Parathyroid adenoma (tissue), 2 donors: Measurements from ENCODE around the gene IL1RAPL1.

ENCODE experiments used
- H2AFZ ChIP-seq: fragments of 300-600 bp; sonication (generic); one replicate; pipeline ENCODE4 v1.7.0; 2017; ENCODE audit warnings: antibody characterized with exemption, mild to moderate bottlenecking
- H3K27ac ChIP-seq: fragments of 300-600 bp; sonication (generic); one replicate; pipeline ENCODE4 v1.7.0; 2017
- H3K27me3 ChIP-seq: fragments of 300-600 bp; sonication (generic); one replicate; pipeline ENCODE4 v1.7.0; 2017; ENCODE audit warnings: low read length; ENCODE audit not compliant: control insufficient read depth, insufficient read depth
- H3K36me3 ChIP-seq: fragments of 300-600 bp; sonication (generic); one replicate; pipeline ENCODE4 v1.7.0; 2017; ENCODE audit warnings: low read length; ENCODE audit not compliant: control insufficient read depth, insufficient read depth
- H3K4me1 ChIP-seq: fragments of 300-600 bp; sonication (generic); one replicate; pipeline ENCODE4 v1.7.0; 2017; ENCODE audit warnings: control low read depth
- H3K4me2 ChIP-seq: fragments of 300-600 bp; sonication (generic); one replicate; pipeline ENCODE4 v1.7.0; 2017; ENCODE audit warnings: low read length
- H3K4me3 ChIP-seq: fragments of 300-600 bp; sonication (generic); one replicate; pipeline ENCODE4 v1.7.0; 2017; ENCODE audit warnings: low read depth, low read length
- H3K79me2 ChIP-seq: fragments of 300-600 bp; sonication (generic); one replicate; pipeline ENCODE4 v1.7.0; 2017; ENCODE audit warnings: control low read depth
- H3K9ac ChIP-seq: fragments of 300-600 bp; sonication (generic); one replicate; pipeline ENCODE4 v1.7.0; 2017; ENCODE audit warnings: mild to moderate bottlenecking
- H3K9me3 ChIP-seq: fragments of 300-600 bp; sonication (generic); one replicate; pipeline ENCODE4 v1.7.0; 2017; ENCODE audit warnings: low read length; ENCODE audit not compliant: control insufficient read depth
- TF ChIP-seq, protein P1 (sequence below): fragments of 300-600 bp; sonication (generic); IDR thresholded peaks from one replicate; pipeline ENCODE4 v1.7.0; 2017; ENCODE audit warnings: antibody characterized with exemption, mild to moderate bottlenecking
- donor health status: primary hyperparathyroidism.

IL1RAPL1 gene

DNA sequence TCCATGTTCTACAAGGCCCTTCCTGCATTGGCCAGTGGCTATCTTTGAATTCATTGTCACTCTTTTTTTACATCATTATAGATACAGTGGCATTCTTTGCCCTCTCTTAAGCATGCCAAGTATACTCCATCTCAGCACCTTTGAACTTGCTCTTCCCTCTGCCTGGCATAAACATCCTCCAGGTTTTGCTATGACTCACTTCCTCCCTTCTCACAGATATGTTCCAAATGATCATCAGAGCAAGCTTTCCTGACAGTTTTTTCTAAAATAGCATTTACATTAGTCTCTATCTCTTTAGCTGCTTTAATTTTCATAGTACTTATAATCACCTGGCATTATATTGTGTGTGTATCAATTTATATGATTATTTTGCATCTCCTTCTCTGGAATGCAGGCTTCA is 1074.9 kb downstream of the IL1RAPL1 start:
- Histone ChIP-seq H3K4me2 (no peak overlapping the region), H3K79me2 (no peaks in the 10 kb centered on the region), H3K27ac (no peak overlapping the region), H2AFZ (no peak overlapping the region), H3K36me3 (no peaks in the 10 kb centered on the region), H3K27me3 (no peaks in the 10 kb centered on the region), H3K4me1 (no peaks in the 10 kb centered on the region), H3K9me3 (no peaks in the 10 kb centered on the region), H3K4me3 (no peak overlapping the region), H3K9ac (no peak overlapping the region)
- TF ChIP-seq, protein P1, sequence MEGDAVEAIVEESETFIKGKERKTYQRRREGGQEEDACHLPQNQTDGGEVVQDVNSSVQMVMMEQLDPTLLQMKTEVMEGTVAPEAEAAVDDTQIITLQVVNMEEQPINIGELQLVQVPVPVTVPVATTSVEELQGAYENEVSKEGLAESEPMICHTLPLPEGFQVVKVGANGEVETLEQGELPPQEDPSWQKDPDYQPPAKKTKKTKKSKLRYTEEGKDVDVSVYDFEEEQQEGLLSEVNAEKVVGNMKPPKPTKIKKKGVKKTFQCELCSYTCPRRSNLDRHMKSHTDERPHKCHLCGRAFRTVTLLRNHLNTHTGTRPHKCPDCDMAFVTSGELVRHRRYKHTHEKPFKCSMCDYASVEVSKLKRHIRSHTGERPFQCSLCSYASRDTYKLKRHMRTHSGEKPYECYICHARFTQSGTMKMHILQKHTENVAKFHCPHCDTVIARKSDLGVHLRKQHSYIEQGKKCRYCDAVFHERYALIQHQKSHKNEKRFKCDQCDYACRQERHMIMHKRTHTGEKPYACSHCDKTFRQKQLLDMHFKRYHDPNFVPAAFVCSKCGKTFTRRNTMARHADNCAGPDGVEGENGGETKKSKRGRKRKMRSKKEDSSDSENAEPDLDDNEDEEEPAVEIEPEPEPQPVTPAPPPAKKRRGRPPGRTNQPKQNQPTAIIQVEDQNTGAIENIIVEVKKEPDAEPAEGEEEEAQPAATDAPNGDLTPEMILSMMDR, result no peak

DNA sequence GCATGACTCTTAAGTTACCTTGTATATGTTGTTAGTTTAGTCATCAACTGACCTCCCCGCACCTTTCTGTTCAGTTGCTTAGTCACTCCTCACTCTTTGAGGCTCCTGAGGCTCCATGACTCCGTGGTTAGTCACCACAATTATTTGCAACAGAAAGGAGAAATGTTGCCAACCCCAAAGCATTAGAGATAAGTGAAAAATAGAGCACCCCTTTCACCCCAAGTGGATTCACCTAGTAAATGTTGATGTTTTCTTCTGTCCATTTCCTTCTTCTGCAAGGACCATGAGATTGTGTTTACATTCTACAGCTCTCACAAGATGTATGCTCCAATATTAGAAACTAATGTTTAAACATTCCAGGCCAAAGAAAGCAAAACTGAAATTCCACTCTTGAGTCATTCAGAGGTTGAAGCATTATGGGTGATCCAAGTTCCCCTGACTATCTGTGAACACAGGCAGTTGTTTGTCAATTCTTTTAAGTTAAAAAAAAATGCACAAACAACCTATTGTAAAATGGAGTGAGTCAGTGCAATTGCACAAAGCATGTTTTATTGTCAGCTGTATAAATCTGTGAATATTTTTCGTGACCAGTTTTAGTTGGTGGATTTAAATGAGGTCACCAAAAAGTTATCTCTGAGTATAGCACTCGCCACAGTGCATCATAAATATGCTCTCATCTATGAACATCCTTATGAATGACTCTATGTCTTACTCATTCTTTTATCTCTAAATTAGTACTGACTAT is 1075.7 kb downstream of the IL1RAPL1 start:
- no peak overlapping the region for H3K9ac ChIP-seq
- no peaks in the 10 kb centered on the region for H3K36me3 ChIP-seq
- no peak overlapping the region for H3K4me3 ChIP-seq
- H3K4me1 ChIP-seq, result no peaks in the 10 kb centered on the region
- no peak overlapping the region for H3K27ac ChIP-seq
- no peaks in the 10 kb centered on the region for H3K79me2 ChIP-seq
- TF ChIP-seq, protein P1, result no peak
- no peaks in the 10 kb centered on the region for H3K9me3 ChIP-seq
- H3K4me2 ChIP-seq, result no peak overlapping the region
- H3K27me3 ChIP-seq, result no peaks in the 10 kb centered on the region
- H2AFZ ChIP-seq, result no peak overlapping the region

DNA sequence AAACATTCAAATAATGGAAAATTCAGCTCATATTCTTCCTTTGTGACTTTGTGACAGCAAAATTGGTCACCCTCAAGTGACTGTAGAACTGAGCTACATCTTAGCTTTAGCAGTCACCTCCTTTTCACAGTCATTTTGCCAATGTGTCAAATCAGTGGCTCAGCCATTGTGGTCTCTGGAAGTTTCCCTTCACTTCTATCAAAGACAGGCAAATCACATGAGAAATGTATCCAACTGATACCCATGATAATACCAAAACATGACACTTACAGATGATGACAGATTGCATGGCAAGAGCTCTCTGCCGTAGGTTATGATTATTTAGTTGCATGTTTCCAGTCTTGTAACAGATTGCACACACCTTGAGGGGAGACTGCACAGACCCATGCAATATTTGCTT is 1078.3 kb downstream of the IL1RAPL1 start:
- H3K9me3 ChIP-seq, result no peaks in the 10 kb centered on the region
- H3K79me2 ChIP-seq, result no peaks in the 10 kb centered on the region
- H3K9ac ChIP-seq, result no peak overlapping the region
- no peak overlapping the region for H3K27ac ChIP-seq
- TF ChIP-seq, protein P1, result no peak
- H3K4me1 ChIP-seq, result no peaks in the 10 kb centered on the region
- H2AFZ ChIP-seq, result no peak overlapping the region
- H3K4me2 ChIP-seq, result no peak overlapping the region
- H3K27me3 ChIP-seq, result no peaks in the 10 kb centered on the region
- no peak overlapping the region for H3K4me3 ChIP-seq
- H3K36me3 ChIP-seq, result no peaks in the 10 kb centered on the region

DNA sequence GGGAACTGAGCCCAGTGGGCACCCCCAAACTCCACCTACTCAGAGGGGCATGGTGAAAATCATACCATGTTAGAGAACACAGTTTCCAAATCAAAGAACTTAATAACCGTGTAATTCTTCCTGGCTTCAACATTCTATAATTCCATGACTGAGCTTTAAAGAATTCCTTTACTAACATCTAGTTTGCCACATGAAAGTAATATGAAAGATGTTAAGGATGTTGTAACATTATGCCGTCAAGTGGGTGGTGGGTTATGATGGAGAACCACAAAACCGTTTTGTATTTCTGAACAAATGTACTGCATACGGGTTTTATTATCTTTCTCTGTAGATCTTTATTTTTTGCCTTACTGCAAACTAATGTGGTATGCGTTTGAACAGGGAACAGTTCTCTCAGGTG is 1079.1 kb downstream of the IL1RAPL1 start:
- Histone ChIP-seq H3K9me3 (no peaks in the 10 kb centered on the region), H2AFZ (no peak overlapping the region), H3K9ac (no peak overlapping the region), H3K79me2 (no peaks in the 10 kb centered on the region), H3K4me2 (no peak overlapping the region), H3K27ac (no peak overlapping the region), H3K27me3 (no peaks in the 10 kb centered on the region), H3K4me3 (no peak overlapping the region), H3K4me1 (no peaks in the 10 kb centered on the region), H3K36me3 (no peaks in the 10 kb centered on the region)
- TF ChIP-seq, protein P1, result no peak

DNA sequence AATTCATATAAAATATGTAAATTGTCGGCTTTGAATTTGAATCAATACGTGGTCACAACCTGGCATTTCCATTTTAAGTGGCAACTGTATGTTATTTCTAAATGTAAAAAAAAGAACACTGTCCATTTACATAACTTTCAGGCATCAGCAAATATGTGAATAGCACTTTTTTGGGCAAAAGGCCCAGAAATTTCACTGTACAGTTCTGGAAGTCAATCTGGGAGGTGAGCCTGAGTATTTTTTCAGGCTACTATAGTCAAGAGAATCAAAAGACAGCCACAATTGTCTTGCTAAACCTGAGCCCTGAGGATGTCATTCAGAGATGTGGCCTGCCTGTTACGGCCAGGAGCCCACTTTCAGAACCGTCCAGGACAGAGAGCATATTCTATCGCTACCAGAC is 1084.2 kb downstream of the IL1RAPL1 start:
- H3K27me3 ChIP-seq, result no peaks in the 10 kb centered on the region

More for the DNA sequence above, 1084.2 kb downstream of the IL1RAPL1 start:
- H3K79me2 ChIP-seq, result no peaks in the 10 kb centered on the region
- no peak overlapping the region for H3K9ac ChIP-seq
- no peaks in the 10 kb centered on the region for H3K4me1 ChIP-seq
- no peak overlapping the region for H3K4me2 ChIP-seq
- H3K4me3 ChIP-seq, result no peak overlapping the region
- no peak overlapping the region for H2AFZ ChIP-seq
- no peaks in the 10 kb centered on the region for H3K36me3 ChIP-seq
- no peaks in the 10 kb centered on the region for H3K9me3 ChIP-seq
- no peak overlapping the region for H3K27ac ChIP-seq
- TF ChIP-seq, protein P1, result no peak
